A204.1 (cell line): ENCODE measurements around the gene NCAM2.

Experiments
- FAIRE-seq: peaks from 2 replicates; lab custom pipeline; 2012; peaks lifted over from hg19 to GRCh38; lab: Jason Lieb, UNC

NCAM2 gene

GRCh38 chr21:21460979-21461378, 462.8 kb downstream of the NCAM2 start:
- FAIRE-seq, result no peak

GRCh38 chr21:21463456-21463855, 465.2 kb downstream of the NCAM2 start:
- no peak for FAIRE-seq

GRCh38 chr21:21464684-21465083, 466.5 kb downstream of the NCAM2 start:
- no peak for FAIRE-seq

GRCh38 chr21:21466752-21467151, 468.5 kb downstream of the NCAM2 start:
- no peak for FAIRE-seq

- FAIRE-seq, result peak; percentile 9
These were observed 469.8 kb downstream of the NCAM2 start for GRCh38 chr21:21468003-21468402.

GRCh38 chr21:21481239-21481638, 483.0 kb downstream of the NCAM2 start:
- FAIRE-seq, result no peak

GRCh38 chr21:21508859-21509258, 510.6 kb downstream of the NCAM2 start:
- no peak for FAIRE-seq

- no peak for FAIRE-seq
These were observed 532.5 kb downstream of the NCAM2 start for GRCh38 chr21:21530680-21531079.

GRCh38 chr21:21547368-21547953, 549.3 kb downstream of the NCAM2 start:
- no peak for FAIRE-seq

- no peak for FAIRE-seq
These were observed 561.3 kb downstream of the NCAM2 start for GRCh38 chr21:21559285-21560045.
